Measurements from ENCODE around the gene CASS4.

Gene CASS4

GRCh38 chr20:56487216-56487615 is 75.2 kb downstream of the CASS4 start:
- H3K27ac ChIP-seq, result no peak overlapping the region
- H3K79me2 ChIP-seq, result peaks cover 44% of the 10 kb centered on the region
- no peak overlapping the region for H3K9ac ChIP-seq
- no peak overlapping the region for H2AFZ ChIP-seq
- no peaks in the 10 kb centered on the region for H3K9me3 ChIP-seq (ENCODE audit: control insufficient read depth, low read length)
- no peak overlapping the region for H3K4me3 ChIP-seq (ENCODE audit: low read depth, low read length)
- TF ChIP-seq, protein P1, sequence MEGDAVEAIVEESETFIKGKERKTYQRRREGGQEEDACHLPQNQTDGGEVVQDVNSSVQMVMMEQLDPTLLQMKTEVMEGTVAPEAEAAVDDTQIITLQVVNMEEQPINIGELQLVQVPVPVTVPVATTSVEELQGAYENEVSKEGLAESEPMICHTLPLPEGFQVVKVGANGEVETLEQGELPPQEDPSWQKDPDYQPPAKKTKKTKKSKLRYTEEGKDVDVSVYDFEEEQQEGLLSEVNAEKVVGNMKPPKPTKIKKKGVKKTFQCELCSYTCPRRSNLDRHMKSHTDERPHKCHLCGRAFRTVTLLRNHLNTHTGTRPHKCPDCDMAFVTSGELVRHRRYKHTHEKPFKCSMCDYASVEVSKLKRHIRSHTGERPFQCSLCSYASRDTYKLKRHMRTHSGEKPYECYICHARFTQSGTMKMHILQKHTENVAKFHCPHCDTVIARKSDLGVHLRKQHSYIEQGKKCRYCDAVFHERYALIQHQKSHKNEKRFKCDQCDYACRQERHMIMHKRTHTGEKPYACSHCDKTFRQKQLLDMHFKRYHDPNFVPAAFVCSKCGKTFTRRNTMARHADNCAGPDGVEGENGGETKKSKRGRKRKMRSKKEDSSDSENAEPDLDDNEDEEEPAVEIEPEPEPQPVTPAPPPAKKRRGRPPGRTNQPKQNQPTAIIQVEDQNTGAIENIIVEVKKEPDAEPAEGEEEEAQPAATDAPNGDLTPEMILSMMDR (IDR thresholded peaks at IDR 0.05), result no peak
- no peaks in the 10 kb centered on the region for H3K27me3 ChIP-seq (ENCODE audit: control insufficient read depth, insufficient read depth, low read length)
- H3K36me3 ChIP-seq (ENCODE audit: control insufficient read depth, insufficient read depth, low read length), result no peaks in the 10 kb centered on the region
- H3K4me2 ChIP-seq (ENCODE audit: low read length), result no peak overlapping the region
- no peaks in the 10 kb centered on the region for H3K4me1 ChIP-seq

DNA sequence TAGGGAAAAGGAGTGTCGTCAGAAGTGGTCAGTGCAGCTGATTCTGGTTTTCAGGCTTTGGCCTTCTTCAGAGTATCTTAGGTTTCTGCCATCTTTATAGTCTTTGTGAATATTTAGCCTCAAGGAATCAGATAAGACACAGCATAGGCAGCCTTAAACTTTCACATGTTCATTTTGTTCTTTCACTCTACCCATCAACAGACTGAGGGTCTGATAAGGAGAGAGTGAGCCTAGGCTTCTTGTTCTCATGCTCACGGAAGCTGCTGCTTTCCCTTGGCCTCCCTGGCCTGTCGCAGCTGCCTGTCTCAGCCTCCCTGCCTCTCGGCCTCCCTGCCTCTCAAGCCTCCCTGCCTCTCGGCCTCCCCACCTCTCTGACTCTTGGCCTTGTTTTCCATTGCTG is 76.5 kb downstream of the CASS4 start:
- Histone ChIP-seq H3K4me2 (ENCODE audit: low read length) (no peak overlapping the region), H3K9ac (no peak overlapping the region), H3K4me3 (ENCODE audit: low read depth, low read length) (no peak overlapping the region), H3K27me3 (ENCODE audit: control insufficient read depth, insufficient read depth, low read length) (no peaks in the 10 kb centered on the region), H3K9me3 (ENCODE audit: control insufficient read depth, low read length) (no peaks in the 10 kb centered on the region), H3K36me3 (ENCODE audit: control insufficient read depth, insufficient read depth, low read length) (no peaks in the 10 kb centered on the region), H3K79me2 (peaks cover 50% of the 10 kb centered on the region), H3K4me1 (no peaks in the 10 kb centered on the region), H3K27ac (no peak overlapping the region), H2AFZ (no peak overlapping the region)
- TF ChIP-seq, protein P1 (IDR thresholded peaks at IDR 0.05), result no peak

DNA sequence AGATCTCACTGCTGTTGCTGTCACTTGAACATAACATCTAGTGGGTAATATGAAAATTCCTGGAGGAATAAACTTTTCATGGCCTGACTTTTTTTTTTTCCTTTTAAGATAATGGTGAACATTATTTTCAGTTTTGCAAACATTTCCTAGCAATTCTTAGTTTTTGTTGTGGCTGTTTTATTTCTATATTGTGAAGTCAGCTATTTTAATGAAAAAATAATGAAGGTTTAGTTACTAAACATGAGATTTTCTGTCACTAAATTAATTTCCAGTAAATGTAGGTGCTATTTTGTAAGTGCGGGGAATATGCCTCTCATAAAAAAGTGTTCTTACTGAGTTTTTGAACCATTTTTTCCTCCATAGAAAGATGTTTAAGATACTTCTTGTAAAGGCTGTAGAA is 89.1 kb downstream of the CASS4 start:
- no peaks in the 10 kb centered on the region for H3K9me3 ChIP-seq (ENCODE audit: control insufficient read depth, low read length)
- H3K36me3 ChIP-seq (ENCODE audit: control insufficient read depth, insufficient read depth, low read length), result no peaks in the 10 kb centered on the region
- TF ChIP-seq, protein P1 (IDR thresholded peaks at IDR 0.05), result no peak
- no peak overlapping the region for H3K27ac ChIP-seq
- H2AFZ ChIP-seq, result no peak overlapping the region
- H3K4me2 ChIP-seq (ENCODE audit: low read length), result no peak overlapping the region
- peaks cover 17% of the 10 kb centered on the region for H3K79me2 ChIP-seq
- H3K4me1 ChIP-seq, result no peaks in the 10 kb centered on the region
- no peak overlapping the region for H3K9ac ChIP-seq
- H3K4me3 ChIP-seq (ENCODE audit: low read depth, low read length), result no peak overlapping the region
- H3K27me3 ChIP-seq (ENCODE audit: control insufficient read depth, insufficient read depth, low read length), result no peaks in the 10 kb centered on the region

- TF ChIP-seq, protein P1 (IDR thresholded peaks at IDR 0.05), result no peak
- Histone ChIP-seq H3K27me3 (ENCODE audit: control insufficient read depth, insufficient read depth, low read length) (no peaks in the 10 kb centered on the region), H3K36me3 (ENCODE audit: control insufficient read depth, insufficient read depth, low read length) (no peaks in the 10 kb centered on the region)
Measured at GRCh38 chr20:56503916-56504315, 91.9 kb downstream of the CASS4 start.

DNA sequence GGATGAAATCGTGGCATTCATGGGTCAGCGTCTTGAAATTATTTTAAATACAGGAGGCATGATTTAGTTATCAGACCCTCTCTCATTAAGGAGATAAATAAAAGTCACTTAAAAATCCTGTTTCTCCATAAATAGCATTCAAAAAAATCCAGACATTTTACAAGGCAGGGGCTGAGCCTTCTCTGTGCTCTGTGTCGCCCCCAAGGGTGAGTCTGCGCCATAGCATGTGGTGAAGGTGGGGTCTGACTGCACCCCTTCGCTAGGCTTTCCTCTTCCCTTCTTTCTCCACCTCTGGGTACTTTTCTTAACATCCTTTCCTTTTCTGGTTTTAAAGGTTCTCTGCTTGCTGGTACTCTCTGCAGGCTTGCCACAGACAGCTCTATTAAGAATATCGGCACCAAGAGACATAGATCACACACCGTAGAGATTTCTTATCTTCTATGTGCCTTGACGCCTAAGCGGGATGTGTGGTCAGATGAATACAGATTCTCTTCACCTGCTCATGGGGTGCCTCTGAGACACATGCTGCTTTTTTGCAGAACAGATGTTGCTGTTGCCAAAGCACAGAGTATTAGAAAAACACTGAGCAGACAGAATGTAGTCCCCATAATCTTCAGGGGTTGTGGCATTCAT is 92.4 kb downstream of the CASS4 start:
- no peaks in the 10 kb centered on the region for H3K27me3 ChIP-seq (ENCODE audit: control insufficient read depth, insufficient read depth, low read length)
- H3K36me3 ChIP-seq (ENCODE audit: control insufficient read depth, insufficient read depth, low read length), result no peaks in the 10 kb centered on the region
- TF ChIP-seq, protein P1 (IDR thresholded peaks at IDR 0.05), result no peak
- H2AFZ ChIP-seq, result no peak overlapping the region
- H3K9ac ChIP-seq, result no peak overlapping the region
- no peak overlapping the region for H3K4me2 ChIP-seq (ENCODE audit: low read length)
- H3K4me3 ChIP-seq (ENCODE audit: low read depth, low read length), result no peak overlapping the region
- no peak overlapping the region for H3K27ac ChIP-seq
- no peaks in the 10 kb centered on the region for H3K9me3 ChIP-seq (ENCODE audit: control insufficient read depth, low read length)
- peaks cover 12% of the 10 kb centered on the region for H3K79me2 ChIP-seq
- H3K4me1 ChIP-seq, result no peaks in the 10 kb centered on the region

More at GRCh38 chr20:56503916-56504315, 91.9 kb downstream of the CASS4 start:
- Histone ChIP-seq H3K27ac (no peak overlapping the region), H3K79me2 (peaks cover 12% of the 10 kb centered on the region), H3K9me3 (ENCODE audit: control insufficient read depth, low read length) (no peaks in the 10 kb centered on the region), H3K4me3 (ENCODE audit: low read depth, low read length) (no peak overlapping the region), H3K4me1 (no peaks in the 10 kb centered on the region), H2AFZ (no peak overlapping the region), H3K9ac (no peak overlapping the region), H3K4me2 (ENCODE audit: low read length) (no peak overlapping the region)
